GM12875 (cell line): ENCODE data around the gene NUP210.

ENCODE experiments used
- H3K4me3 ChIP-seq: one replicate; pipeline ENCODE4 v1.5.1; 2011; ENCODE audit warnings: low read depth, low read length, control low read depth
- CTCF ChIP-seq: IDR thresholded peaks from 2 replicates; pipeline ENCODE4 v1.5.1; 2011; ENCODE audit warnings: low read depth, mild to moderate bottlenecking, control low read depth, inconsistent platforms, low read length, moderate library complexity, borderline replicate concordance; ENCODE audit not compliant: insufficient read depth

Gene NUP210

GRCh38 chr3:13341229-13341905, 78.8 kb downstream of the NUP210 start:
- no peak for TF ChIP-seq CTCF

GRCh38 chr3:13339833-13340232, 80.3 kb downstream of the NUP210 start:
- no peak overlapping the region for H3K4me3 ChIP-seq

More at GRCh38 chr3:13341229-13341905, 78.8 kb downstream of the NUP210 start:
- H3K4me3 ChIP-seq, result no peak overlapping the region

GRCh38 chr3:13338996-13339395, 81.1 kb downstream of the NUP210 start:
- no peak for TF ChIP-seq CTCF
- no peak overlapping the region for H3K4me3 ChIP-seq

More at GRCh38 chr3:13339833-13340232, 80.3 kb downstream of the NUP210 start:
- TF ChIP-seq CTCF, result no peak

GRCh38 chr3:13338231-13338630, 81.9 kb downstream of the NUP210 start:
- no peak overlapping the region for H3K4me3 ChIP-seq
- TF ChIP-seq CTCF, result no peak

GRCh38 chr3:13336592-13336991, 83.5 kb downstream of the NUP210 start:
- no peak for TF ChIP-seq CTCF
- H3K4me3 ChIP-seq, result no peak overlapping the region

- H3K4me3 ChIP-seq, result no peak overlapping the region
- TF ChIP-seq CTCF, result no peak
These were observed 84.6 kb downstream of the NUP210 start for GRCh38 chr3:13335503-13335902.

- no peak for TF ChIP-seq CTCF
- no peak overlapping the region for H3K4me3 ChIP-seq
These were observed 85.1 kb downstream of the NUP210 start for GRCh38 chr3:13335059-13335458.
